Measurements from ENCODE around the gene SCGB1C1.
"Not testable (repeated sequence)": the region's sequence is repeated elsewhere in the genome, so short reads cannot be mapped to it uniquely, and the experiment has no call there.

SCGB1C1 gene

GRCh38 chr11:230431-230830 is 37.6 kb downstream of the SCGB1C1 start:
- in situ Hi-C loops (cut with MboI; ENCODE audit: low pct_unique_long_range_greater_than_20kb, low sequenced_read_pairs, unreplicated experiment): no loop called here
- DNase-seq (ENCODE audit: low spot score): no peak
- no peak for TF ChIP-seq CTCF (IDR thresholded peaks at IDR 0.05; ENCODE audit: extremely low read depth, insufficient read depth, missing control alignments)

GRCh38 chr11:232783-233565 is 40.1 kb downstream of the SCGB1C1 start:
- no peak for TF ChIP-seq CTCF (IDR thresholded peaks at IDR 0.05; ENCODE audit: extremely low read depth, insufficient read depth, missing control alignments)
- DNase-seq (ENCODE audit: low spot score): no peak
- in situ Hi-C loops (cut with MboI; ENCODE audit: low pct_unique_long_range_greater_than_20kb, low sequenced_read_pairs, unreplicated experiment): no loop called here

- in situ Hi-C loops (cut with MboI; ENCODE audit: low pct_unique_long_range_greater_than_20kb, low sequenced_read_pairs, unreplicated experiment): no loop called here
- TF ChIP-seq CTCF (IDR thresholded peaks at IDR 0.05; ENCODE audit: extremely low read depth, insufficient read depth, missing control alignments): no peak
- DNase-seq (ENCODE audit: low spot score): no peak
These were observed 42.3 kb downstream of the SCGB1C1 start for GRCh38 chr11:235180-235579.

GRCh38 chr11:235609-235996 is 42.7 kb downstream of the SCGB1C1 start:
- peak; percentile 51 for DNase-seq (ENCODE audit: low spot score)
- TF ChIP-seq CTCF (IDR thresholded peaks at IDR 0.05; ENCODE audit: extremely low read depth, insufficient read depth, missing control alignments): no peak
- in situ Hi-C loops (cut with MboI; ENCODE audit: low pct_unique_long_range_greater_than_20kb, low sequenced_read_pairs, unreplicated experiment): no loop called here

- peak; percentile 97 for DNase-seq (ENCODE audit: low spot score)
- in situ Hi-C loops (cut with MboI; ENCODE audit: low pct_unique_long_range_greater_than_20kb, low sequenced_read_pairs, unreplicated experiment): no loop called here
- no peak for TF ChIP-seq CTCF (IDR thresholded peaks at IDR 0.05; ENCODE audit: extremely low read depth, insufficient read depth, missing control alignments)
These were observed 43.3 kb downstream of the SCGB1C1 start, which contains the start of gene SIRT3 for GRCh38 chr11:235997-236773. SIRT3 (minus strand) TSS chr11:236342; CDS start chr11:236328, 14 bp downstream.

- in situ Hi-C loops (cut with MboI; ENCODE audit: low pct_unique_long_range_greater_than_20kb, low sequenced_read_pairs, unreplicated experiment): no loop called here
- TF ChIP-seq CTCF (IDR thresholded peaks at IDR 0.05; ENCODE audit: extremely low read depth, insufficient read depth, missing control alignments): no peak
- DNase-seq (ENCODE audit: low spot score): peak; percentile 94
These were observed 44.2 kb downstream of the SCGB1C1 start, which contains the start of gene PSMD13 for GRCh38 chr11:236774-237767. PSMD13 (plus strand) TSS chr11:236976; CDS start chr11:237050, 74 bp downstream.

GRCh38 chr11:238346-238745 is 45.5 kb downstream of the SCGB1C1 start:
- in situ Hi-C loops (cut with MboI; ENCODE audit: low pct_unique_long_range_greater_than_20kb, low sequenced_read_pairs, unreplicated experiment); DNase-seq (ENCODE audit: low spot score): not testable (repeated sequence)

Data from GM13977 (cell line).